Measurements from ENCODE around the gene GOLGA5.
"Not testable (repeated sequence)": the region's sequence is repeated elsewhere in the genome, so short reads cannot be mapped to it uniquely, and the experiment has no call there.

- TF ChIP-seq MLX (CRISPR knock-in tag; IDR thresholded peaks at IDR 0.05); ZFY (CRISPR knock-in tag; IDR thresholded peaks at IDR 0.05); POLR2A (IDR thresholded peaks at IDR 0.05; ENCODE audit: insufficient read depth in 1 of 2, low read depth in 2 of 2, low read length in 2 of 2); CENPX (CRISPR knock-in tag; IDR thresholded peaks at IDR 0.05); TOE1 (CRISPR knock-in tag; IDR thresholded peaks at IDR 0.05); CTCF (CRISPR knock-in tag; IDR thresholded peaks at IDR 0.05): not testable (repeated sequence)
These were observed 30.2 kb upstream of the GOLGA5 start for GRCh38 chr14:92763666-92764631.

Data from HepG2 (cell line).